H1 (cell line): Measurements from ENCODE around the gene CNGB1. TPM values are rescaled to one million over a fixed set of nuclear protein-coding genes. Genes with fewer than 3 reads are reported as not detected.
A peak's percentile ranks its signal among the peaks of the same experiment; 100 is the strongest.

Experiments used
- CTCF ChIA-PET: fragments of 300-600 bp; sonication (Branson Sonifier 250); formaldehyde crosslinking; loops from one replicate; lab custom pipeline; 2021; ENCODE audit not compliant: partially characterized antibody; lab: Charles Lee
- POLR2A ChIA-PET: fragments of 300-600 bp; sonication (Branson Sonifier 250); formaldehyde crosslinking; loops from one replicate; lab custom pipeline; 2021; ENCODE audit warnings: inconsistent platforms; ENCODE audit not compliant: partially characterized antibody; lab: Charles Lee
- DNase-seq, 2 experiments: peaks; one replicate each; pipeline versions ENCODE4 v3.0.0 to v3.0.0-alpha.2; 2010 to 2022; ENCODE audit warnings: low spot score in 2 of 2, low read depth in 1 of 2, mixed read lengths in 1 of 2
- FAIRE-seq: peaks from 2 replicates; lab custom pipeline; 2011; peaks lifted over from hg19 to GRCh38; lab: Jason Lieb, UNC
- H2AFZ ChIP-seq: 2 replicates; pipeline ENCODE4 v1.8.1; 2012; ENCODE audit warnings: low read length, inconsistent platforms
- H2AK5ac ChIP-seq: 2 replicates; pipeline ENCODE4 v1.6.1; 2013; ENCODE audit warnings: low read depth, low read length
- H2BK120ac ChIP-seq: replicated peaks from 2 replicates; pipeline ENCODE3; 2013; ENCODE audit warnings: low read depth, low read length, inconsistent platforms
- H2BK12ac ChIP-seq: 2 replicates; pipeline ENCODE4 v1.6.1; 2013; ENCODE audit warnings: low read depth, low read length
- H2BK15ac ChIP-seq: 2 replicates; pipeline ENCODE4 v1.6.1; 2013; ENCODE audit warnings: low read length
- H2BK20ac ChIP-seq: 2 replicates; pipeline ENCODE4 v1.6.1; 2013; ENCODE audit warnings: low read length
- H2BK5ac ChIP-seq: 2 replicates; pipeline ENCODE4 v1.6.1; 2013; ENCODE audit warnings: low read depth, low read length
- H3K14ac ChIP-seq: 2 replicates; pipeline ENCODE4 v1.6.1; 2013; ENCODE audit warnings: inconsistent platforms; ENCODE audit not compliant: insufficient read length
- H3K18ac ChIP-seq: 2 replicates; pipeline ENCODE4 v1.6.1; 2013; ENCODE audit warnings: low read length; ENCODE audit errors: extremely low read depth
- H3K23ac ChIP-seq: 2 replicates; pipeline ENCODE4 v1.6.1; 2013; ENCODE audit warnings: inconsistent platforms; ENCODE audit not compliant: insufficient read length
- H3K23me2 ChIP-seq: 2 replicates; pipeline ENCODE4 v1.6.1; 2013; ENCODE audit warnings: low read depth, low read length
- H3K27ac ChIP-seq: 2 replicates; pipeline ENCODE4 v1.6.1; 2011; ENCODE audit warnings: low read depth, low read length, inconsistent platforms
- H3K27me3 ChIP-seq, 4 experiments: replicated peaks in 1 of 4; 1 replicate in 1 of 4; 2 replicates in 3 of 4; pipeline versions ENCODE4 v1.6.1 to v1.8.1; 2011 to 2013; ENCODE audit warnings: low read length in 3 of 4, mild to moderate bottlenecking in 3 of 4, inconsistent platforms in 2 of 4, mixed read lengths in 2 of 4, moderate library complexity in 1 of 4; ENCODE audit not compliant: control insufficient read depth in 3 of 4, insufficient read depth in 3 of 4; ENCODE audit errors: extremely low read depth in 1 of 4
- H3K36me3 ChIP-seq, 4 experiments: 2 replicates each; pipeline versions ENCODE4 v1.6.1 to v1.8.1; 2011 to 2013; ENCODE audit warnings: mild to moderate bottlenecking in 4 of 4, low read length in 3 of 4, moderate library complexity in 2 of 4, control low read depth in 1 of 4, inconsistent platforms in 1 of 4; ENCODE audit not compliant: insufficient read depth in 4 of 4, control insufficient read depth in 2 of 4
- H3K4ac ChIP-seq: replicated peaks from 2 replicates; pipeline ENCODE3; 2013; ENCODE audit warnings: low read length, low read depth, mixed read lengths, inconsistent platforms; ENCODE audit not compliant: insufficient read length
- H3K4me1 ChIP-seq, 4 experiments: replicated peaks in 1 of 4; 1 replicate in 1 of 4; 2 replicates in 3 of 4; pipeline versions ENCODE4 v1.6.1 to v1.8.1; 2011 to 2013; ENCODE audit warnings: low read length in 3 of 4, inconsistent platforms in 2 of 4, mixed read lengths in 1 of 4; ENCODE audit not compliant: insufficient read depth in 4 of 4, control insufficient read depth in 3 of 4
- H3K4me2 ChIP-seq, 2 experiments: 2 replicates each; pipeline versions ENCODE4 v1.6.1 to v1.8.1; 2011 to 2013; ENCODE audit warnings: low read depth in 2 of 2, low read length in 2 of 2, control low read depth in 1 of 2, inconsistent platforms in 1 of 2, mild to moderate bottlenecking in 1 of 2; ENCODE audit not compliant: insufficient read depth in 1 of 2
- H3K4me3 ChIP-seq, 4 experiments: fragments of 200-600, 300-600 bp in 1 of 4; sonication (generic), shearing (Covaris generic), sonication (Bioruptor Twin) in 1 of 4; 2 replicates each; pipeline versions ENCODE4 v1.5.1 to v1.8.1; 2011 to 2016; ENCODE audit warnings: low read length in 4 of 4, low read depth in 3 of 4, control low read depth in 2 of 4, inconsistent platforms in 2 of 4, mild to moderate bottlenecking in 2 of 4, mixed read lengths in 1 of 4, moderate library complexity in 1 of 4; ENCODE audit not compliant: insufficient read depth in 2 of 4; ENCODE audit errors: extremely low read depth in 1 of 4
- H3K56ac ChIP-seq: replicated peaks from 2 replicates; pipeline ENCODE3; 2013; ENCODE audit warnings: low read depth, mild to moderate bottlenecking, mixed read lengths, low read length, inconsistent platforms; ENCODE audit not compliant: insufficient read length
- H3K79me1 ChIP-seq: 2 replicates; pipeline ENCODE4 v1.6.1; 2013; ENCODE audit warnings: low read depth, low read length, control low read depth
- H3K79me2 ChIP-seq, 2 experiments: 2 replicates each; pipeline versions ENCODE4 v1.6.1 to v1.8.1; 2012 to 2013; ENCODE audit warnings: low read length in 2 of 2, mild to moderate bottlenecking in 2 of 2, inconsistent platforms in 1 of 2; ENCODE audit not compliant: insufficient read depth in 2 of 2, control insufficient read depth in 1 of 2
- H3K9ac ChIP-seq, 4 experiments: replicated peaks in 1 of 4; 1 replicate in 1 of 4; 2 replicates in 3 of 4; pipeline versions ENCODE4 v1.6.1 to v1.8.1; 2011 to 2013; ENCODE audit warnings: low read depth in 3 of 4, low read length in 3 of 4, control low read depth in 2 of 4, mild to moderate bottlenecking in 2 of 4, moderate library complexity in 2 of 4, inconsistent platforms in 1 of 4; ENCODE audit errors: extremely low read depth in 1 of 4
- H3K9me3 ChIP-seq, 2 experiments: 2 replicates each; pipeline versions ENCODE4 v1.6.1 to v1.8.1; 2012 to 2013; ENCODE audit warnings: mild to moderate bottlenecking in 2 of 2, moderate library complexity in 2 of 2, control low read depth in 1 of 2, inconsistent platforms in 1 of 2, low read depth in 1 of 2, low read length in 1 of 2, mixed read lengths in 1 of 2; ENCODE audit not compliant: insufficient read depth in 2 of 2
- H4K20me1 ChIP-seq, 2 experiments: replicated peaks in 1 of 2; 2 replicates each; pipeline versions ENCODE3 to v1.8.1; 2011 to 2013; ENCODE audit warnings: inconsistent platforms in 2 of 2, low read length in 2 of 2, mild to moderate bottlenecking in 1 of 2; ENCODE audit not compliant: insufficient read depth in 2 of 2, control insufficient read depth in 1 of 2
- H4K5ac ChIP-seq: 2 replicates; pipeline ENCODE4 v1.6.1; 2013; ENCODE audit warnings: low read length, low read depth, mixed read lengths, inconsistent platforms; ENCODE audit not compliant: insufficient read length
- H4K8ac ChIP-seq: 2 replicates; pipeline ENCODE4 v1.8.0; 2013; ENCODE audit warnings: mild to moderate bottlenecking, moderate library complexity, low read length, inconsistent platforms; ENCODE audit not compliant: insufficient read depth; ENCODE audit errors: extremely low read depth
- H4K91ac ChIP-seq: replicated peaks from 2 replicates; pipeline ENCODE3; 2013; ENCODE audit warnings: low read length, mixed read lengths, inconsistent platforms; ENCODE audit not compliant: insufficient read length
- BCL11A ChIP-seq, 2 experiments: IDR thresholded peaks; one replicate each; pipeline ENCODE4 v1.6.1; 2011; ENCODE audit warnings: low read depth in 2 of 2, low read length in 2 of 2, mild to moderate bottlenecking in 2 of 2
- EP300 ChIP-seq, 2 experiments: IDR thresholded peaks; 1 replicate in 1 of 2; 2 replicates in 1 of 2; pipeline ENCODE4 v1.6.1; 2011 to 2012; ENCODE audit warnings: low read depth in 2 of 2, low read length in 2 of 2, mild to moderate bottlenecking in 2 of 2, borderline replicate concordance in 1 of 2, inconsistent platforms in 1 of 2, moderate library complexity in 1 of 2
- HDAC2 ChIP-seq, 2 experiments: fragments of 300-600 bp in 1 of 2; sonication (generic) in 1 of 2; IDR thresholded peaks; 2 replicates each; pipeline ENCODE4 v1.6.1; 2011 to 2012; ENCODE audit warnings: low read depth in 2 of 2, low read length in 2 of 2, mild to moderate bottlenecking in 2 of 2, moderate library complexity in 2 of 2, borderline replicate concordance in 1 of 2, inconsistent platforms in 1 of 2
- POU5F1 ChIP-seq: IDR thresholded peaks from 2 replicates; pipeline ENCODE4 v1.6.1; 2011; ENCODE audit warnings: low read depth, mild to moderate bottlenecking, low read length, moderate library complexity
- RBBP5 ChIP-seq: IDR thresholded peaks from 2 replicates; pipeline ENCODE4 v1.7.1; 2012; ENCODE audit warnings: low read depth, mild to moderate bottlenecking, inconsistent platforms, low read length, moderate library complexity, borderline replicate concordance
- SP1 ChIP-seq: IDR thresholded peaks from 2 replicates; pipeline ENCODE4 v1.6.1; 2011; ENCODE audit warnings: low read depth, low read length
- SP4 ChIP-seq: IDR thresholded peaks from 2 replicates; pipeline ENCODE4 v1.6.1; 2012; ENCODE audit warnings: low read length, inconsistent platforms
- TCF12 ChIP-seq: IDR thresholded peaks from 2 replicates; pipeline ENCODE4 v1.6.1; 2011; ENCODE audit warnings: low read depth, mild to moderate bottlenecking, low read length
- YY1 ChIP-seq: IDR thresholded peaks from 2 replicates; pipeline ENCODE4 v1.6.1; 2011; ENCODE audit warnings: low read depth, mild to moderate bottlenecking, low read length
- WGBS, 2 experiments: shearing (Covaris generic) in 1 of 2; methylation state at CpG; one replicate each; pipeline versions ENCODE4 v1.1.6 to v1.1.7; 2013 to 2015; ENCODE audit warnings: low lambda C conversion rate in 2 of 2, mixed read lengths in 2 of 2, inconsistent platforms in 1 of 2, low coverage in 1 of 2, missing lambda C conversion rate in 1 of 2; ENCODE audit not compliant: insufficient replicate concordance in 2 of 2, insufficient coverage in 1 of 2, insufficient read length in 1 of 2; ENCODE audit errors: extremely low coverage in 1 of 2, missing lambda C conversion rate in 1 of 2; 5-methylcytosine and 5-hydroxymethylcytosine counted together
- polyA plus RNA-seq, 7 experiments: library from polyadenylated mRNA; depleted of rRNA in 3 of 7; stranded (reverse) in 5 of 7; unstranded in 2 of 7; fragments of >200 nt in 5 of 7; fragments of 200-250 nt in 2 of 7; gene quantifications; 1 replicate in 5 of 7; 2 replicates in 1 of 7; 4 replicates in 1 of 7; pipeline versions ENCODE4 v1.2.1 to v1.2.3, GENCODE V29; 2011 to 2013; ENCODE audit warnings: missing spikeins in 2 of 7, mixed read lengths in 2 of 7
- total RNA-seq: library from RNA; stranded (reverse); fragmentation: NEBNext Ultra II Directional; extraction: Animal tissue kit (Norgen Biotek cat#: 25700); gene quantifications from 2 replicates; pipeline ENCODE4 v1.2.1, GENCODE V29; 2021

CNGB1 gene
- total and polyA plus RNA-seq, 2 of the 8 experiments (the other 6 are each of a cell fraction or from before 2014, with no cell fraction given), result not detected

GRCh38 chr16:57873218-57873617 is 97.7 kb downstream of the CNGB1 start:
- Histone ChIP-seq H2BK15ac (no peak overlapping the region), H3K79me2 (no peaks in the 10 kb centered on the region), H2BK20ac (no peak overlapping the region), H3K9me3 (no peaks in the 10 kb centered on the region; a peak in 1 of 4 replicates), H3K27ac (no peak overlapping the region), H3K4ac (no peak overlapping the region), H2AK5ac (no peak overlapping the region), H2AFZ (no peak overlapping the region), H3K4me2 (peak overlapping the region; percentile 44 to 55), H2BK120ac (no peak overlapping the region), H3K14ac (no peak overlapping the region), H3K79me1 (no peaks in the 10 kb centered on the region), H3K4me3 (peak overlapping the region in 3 of 4 experiments; percentile 18 to 39 (median 27); a peak in 4 of 8 replicates), H3K23me2 (no peaks in the 10 kb centered on the region; the same call in 1 of the 2 replicates), H4K8ac (no peak overlapping the region), H3K9ac (no peak overlapping the region), H4K91ac (no peak overlapping the region), H3K23ac (no peak overlapping the region), H3K36me3 (no peaks in the 10 kb centered on the region), H2BK5ac (no peak overlapping the region), H3K56ac (no peak overlapping the region), H3K18ac (no peak overlapping the region), H3K4me1 (peaks cover 0 to 6% (median 3%) of the 10 kb centered on the region in 4 experiments; a peak in 3 of 7 replicates), H3K27me3 (no peaks in the 10 kb centered on the region), H4K20me1 (no peaks in the 10 kb centered on the region), H2BK12ac (no peak overlapping the region), H4K5ac (no peak overlapping the region)
- DNase-seq (peak; percentile 50 to 64), FAIRE-seq (peak; percentile 89)
- 19% methylated on average over 11 of the region's 11 CpGs; no CpG with 5 or more reads in 1 of the 2 experiments for WGBS, 2 experiments
- ChIA-PET CTCF (interaction anchor here (0.8 to 2.2 kb wide), 7 partner anchors 8 to 102 kb away, joined by 3 to 10 read pairs (median 5); no protein-coding TSS in a partner anchor), POLR2A (interaction anchor here (0.6 to 2.2 kb wide), 3 partner anchors 10 to 63 kb away, joined by 3 to 5 read pairs (median 4); no protein-coding TSS in a partner anchor)
- peak in 1 of 2 experiments; percentile 60; a peak in 1 of 4 replicates for TF ChIP-seq HDAC2 (IDR thresholded peaks at IDR 0.05; ENCODE audit: borderline replicate concordance in 1 of 2, low read depth in 2 of 2, low read length in 2 of 2)
- no peak for TF ChIP-seq BCL11A (IDR thresholded peaks at IDR 0.05; ENCODE audit: low read depth in 2 of 2, low read length in 2 of 2)
- peak; percentile 25; the same call in 1 of the 2 replicates for TF ChIP-seq SP1
- TF ChIP-seq SP4, result no peak
- peak; percentile 50 for TF ChIP-seq YY1
- peak; percentile 69; the same call in 1 of the 2 replicates for TF ChIP-seq POU5F1
- TF ChIP-seq TCF12, result peak; percentile 87; the same call in 1 of the 2 replicates
- TF ChIP-seq RBBP5, result peak; percentile 57; the same call in 1 of the 2 replicates
- 0 out of 3 replicates have a peak, but pooled peaks of 1 of the 2 experiments have one; percentile 65 for TF ChIP-seq EP300 (IDR thresholded peaks at IDR 0.05; ENCODE audit: borderline replicate concordance in 1 of 2, low read depth in 2 of 2, low read length in 2 of 2)
